ENCODE data around the gene RBP5.

Gene RBP5

GRCh38 chr12:7101047-7101693 is 27.5 kb downstream of the RBP5 start:
- no peak for DNase-seq (ENCODE audit: low spot score)

GRCh38 chr12:7100239-7100638 is 28.4 kb downstream of the RBP5 start:
- DNase-seq (ENCODE audit: low spot score) = no peak

GRCh38 chr12:7099290-7099996 is 29.2 kb downstream of the RBP5 start:
- DNase-seq (ENCODE audit: low spot score) = peak; percentile 22

- DNase-seq (ENCODE audit: low spot score) = peak; percentile 17
Measured at GRCh38 chr12:7096979-7097378, 31.7 kb downstream of the RBP5 start.

GRCh38 chr12:7096006-7096932 is 32.4 kb downstream of the RBP5 start:
- peak; percentile 15 for DNase-seq (ENCODE audit: low spot score)

GRCh38 chr12:7093892-7094291 is 34.8 kb downstream of the RBP5 start:
- peak; percentile 10 for DNase-seq (ENCODE audit: low spot score)

GRCh38 chr12:7093486-7093885 is 35.2 kb downstream of the RBP5 start:
- peak; percentile 19 for DNase-seq (ENCODE audit: low spot score)

- DNase-seq (ENCODE audit: low spot score) = no peak
Measured at GRCh38 chr12:7092986-7093460, 35.7 kb downstream of the RBP5 start.

GRCh38 chr12:7092229-7092985 is 36.3 kb downstream of the RBP5 start, which contains the start of gene C1R:
Gene C1R, minus strand, starts transcription at chr12:7092445. Its CDS starts 57 bp downstream, at chr12:7092388.
- DNase-seq (ENCODE audit: low spot score) = peak; percentile 83

GRCh38 chr12:7091660-7092228 is 36.9 kb downstream of the RBP5 start:
- DNase-seq (ENCODE audit: low spot score) = peak; percentile 32

- peak; percentile 29 for DNase-seq (ENCODE audit: low spot score)
Measured at GRCh38 chr12:7091171-7091570, 37.5 kb downstream of the RBP5 start.

GRCh38 chr12:7090222-7090998 is 38.3 kb downstream of the RBP5 start:
- DNase-seq (ENCODE audit: low spot score) = peak; percentile 64

- peak; percentile 16 for DNase-seq (ENCODE audit: low spot score)
Measured at GRCh38 chr12:7089196-7089871, 39.4 kb downstream of the RBP5 start.

GRCh38 chr12:7083125-7083524 is 45.6 kb downstream of the RBP5 start:
- DNase-seq (ENCODE audit: low spot score) = no peak

GRCh38 chr12:7081037-7081436 is 47.7 kb downstream of the RBP5 start:
- DNase-seq (ENCODE audit: low spot score) = peak; percentile 17

GRCh38 chr12:7079826-7080125 is 48.9 kb downstream of the RBP5 start:
- no peak for DNase-seq (ENCODE audit: low spot score)

- DNase-seq (ENCODE audit: low spot score) = no peak
Measured at GRCh38 chr12:7078163-7078562, 50.5 kb downstream of the RBP5 start.

- peak; percentile 13 for DNase-seq (ENCODE audit: low spot score)
Measured at GRCh38 chr12:7076493-7076892, 52.2 kb downstream of the RBP5 start.

GRCh38 chr12:7075939-7076338 is 52.8 kb downstream of the RBP5 start:
- no peak for DNase-seq (ENCODE audit: low spot score)

GRCh38 chr12:7075518-7075917 is 53.2 kb downstream of the RBP5 start:
- DNase-seq (ENCODE audit: low spot score) = peak; percentile 3
